DMS79 treated with DMSO at 0.1 percent for 48 hours (cell line): ENCODE measurements around the gene COX6B2.
"Not testable (repeated sequence)": the region's sequence is repeated elsewhere in the genome, so short reads cannot be mapped to it uniquely, and the experiment has no call there.

ENCODE experiments used
- DNase-seq: peaks from one replicate; lab custom pipeline; 2025; lab: John Stamatoyannopoulos, UW

COX6B2 gene

DNA sequence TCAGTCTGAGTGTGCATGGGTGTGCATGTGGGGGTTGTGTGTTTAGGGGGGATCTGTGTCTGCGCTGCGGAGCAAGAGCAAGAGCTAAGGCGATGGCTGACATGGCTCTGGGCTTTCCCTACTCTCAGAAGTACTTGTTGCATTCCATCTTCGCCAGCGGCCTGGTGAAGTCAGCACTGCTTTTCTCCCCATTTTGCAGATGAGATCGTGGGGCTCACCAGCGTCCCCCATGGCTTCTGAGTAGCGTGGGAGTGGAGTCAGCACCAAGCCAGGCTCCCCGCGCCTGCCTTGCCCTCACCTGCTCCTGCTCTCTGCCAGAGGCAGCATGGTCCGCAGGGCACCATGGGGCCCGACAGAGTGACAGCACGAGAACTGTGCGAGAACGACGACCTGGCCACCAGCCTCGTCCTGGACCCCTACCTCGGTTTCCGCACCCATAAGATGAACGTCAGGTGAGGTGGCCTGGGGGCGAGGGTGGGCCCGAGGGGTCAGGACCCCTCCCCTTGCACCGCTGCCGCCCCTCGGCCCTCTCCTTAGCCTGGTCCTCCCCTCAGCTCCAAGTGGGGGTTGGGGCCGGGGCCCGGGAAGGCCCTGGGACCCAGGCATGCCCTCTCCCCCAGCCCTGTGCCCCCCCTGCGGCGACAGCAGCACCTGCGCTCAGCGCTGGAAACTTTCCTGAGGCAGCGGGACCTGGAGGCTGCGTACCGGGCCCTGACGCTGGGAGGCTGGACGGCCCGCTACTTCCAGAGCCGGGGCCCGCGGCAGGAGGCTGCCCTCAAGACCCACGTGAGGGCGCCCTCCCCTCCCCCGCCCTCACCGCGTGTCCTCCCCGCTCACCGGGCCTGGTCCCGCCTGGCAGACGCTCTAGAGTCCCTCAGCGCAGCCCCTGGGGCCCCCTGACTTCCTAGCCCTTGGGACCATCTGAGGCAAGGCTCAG lies 12.7 kb downstream of the COX6B2 start:
- DNase-seq: no peak

DNA sequence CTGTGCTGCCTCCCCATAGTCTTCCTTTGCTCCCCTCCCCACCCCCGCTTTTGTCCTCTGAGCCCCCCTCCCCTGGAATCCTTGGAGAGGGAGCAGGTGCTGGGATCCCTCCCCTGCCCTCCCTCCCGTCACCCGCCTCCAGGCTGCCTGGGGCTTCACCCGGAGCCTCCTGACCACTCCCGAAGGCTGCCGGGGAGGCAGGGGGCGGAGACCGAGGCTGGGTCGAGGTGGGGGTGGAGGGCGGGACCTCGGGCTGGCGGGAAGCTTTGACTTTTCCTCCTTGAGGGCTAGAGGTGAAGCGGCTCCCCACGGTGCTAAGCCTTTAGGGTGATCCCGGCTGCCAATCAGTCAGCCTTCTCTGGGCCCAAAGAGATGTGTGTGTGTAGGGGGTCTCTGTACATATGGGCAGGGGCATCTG lies 13.3 kb downstream of the COX6B2 start:
- DNase-seq: peak; percentile 66

DNA sequence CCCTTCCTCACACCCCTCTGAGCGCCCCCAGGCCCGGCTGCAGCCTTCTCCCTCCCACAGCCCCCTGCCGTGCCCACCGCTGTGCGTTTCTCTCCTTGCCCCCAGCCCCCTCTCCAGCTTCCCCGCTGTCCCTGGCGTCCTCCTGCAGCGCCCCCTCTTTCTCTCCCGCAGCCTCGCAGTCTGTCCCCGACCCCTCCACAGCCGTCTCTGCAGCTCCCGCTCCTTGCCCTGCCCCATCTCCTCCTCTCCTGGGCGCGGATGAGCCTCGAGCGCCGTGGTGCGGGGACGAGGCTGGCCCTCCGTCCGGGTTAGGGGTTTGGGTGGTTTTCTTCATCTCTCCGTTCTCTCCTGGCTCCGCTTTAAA lies 13.8 kb downstream of the COX6B2 start:
- no peak for DNase-seq

DNA sequence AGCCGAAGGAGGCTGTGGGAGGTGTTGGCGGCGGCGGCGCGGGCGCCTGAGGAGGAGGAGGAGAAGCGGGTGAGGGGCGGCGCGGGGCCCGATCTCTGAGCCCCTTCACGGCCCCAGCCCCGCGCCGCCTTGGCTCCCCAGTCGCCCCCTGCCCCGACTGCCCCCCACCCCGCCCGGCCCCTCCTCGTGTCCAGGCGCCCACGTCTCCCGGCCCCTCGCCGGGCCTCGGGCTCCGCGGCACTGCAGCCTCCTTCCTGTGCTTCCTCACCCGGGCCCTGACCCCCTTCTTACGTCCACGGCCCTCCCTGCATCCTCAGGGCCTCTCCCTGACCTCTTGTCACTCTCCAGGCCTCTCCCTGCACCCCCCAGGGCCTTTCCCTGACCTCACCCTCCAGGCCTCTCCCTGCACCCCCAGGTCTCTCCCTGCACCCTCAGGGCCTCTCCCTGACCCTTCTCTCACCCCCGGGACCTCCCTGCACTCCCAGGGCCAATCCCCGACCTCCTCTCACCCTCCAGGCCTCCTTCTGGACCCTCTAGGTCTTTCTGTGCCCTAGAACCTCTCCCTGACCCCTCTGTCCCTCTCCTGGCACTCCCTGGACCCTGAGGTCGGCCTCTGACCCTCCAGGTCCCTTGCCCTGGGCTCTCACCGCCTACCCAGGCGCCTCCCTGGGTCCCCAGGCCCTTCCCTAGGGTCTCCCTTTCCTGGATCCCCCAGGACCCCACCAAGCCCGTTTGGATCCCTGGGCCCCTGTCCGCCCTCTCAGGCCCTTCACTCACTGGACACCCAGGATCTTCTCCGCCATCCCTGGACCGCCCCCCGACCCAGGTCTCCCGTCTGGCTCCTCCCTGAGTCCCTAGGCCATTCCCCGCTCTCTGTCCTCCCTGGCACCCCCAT lies 14.4 kb downstream of the COX6B2 start:
- peak; percentile 35 for DNase-seq

DNA sequence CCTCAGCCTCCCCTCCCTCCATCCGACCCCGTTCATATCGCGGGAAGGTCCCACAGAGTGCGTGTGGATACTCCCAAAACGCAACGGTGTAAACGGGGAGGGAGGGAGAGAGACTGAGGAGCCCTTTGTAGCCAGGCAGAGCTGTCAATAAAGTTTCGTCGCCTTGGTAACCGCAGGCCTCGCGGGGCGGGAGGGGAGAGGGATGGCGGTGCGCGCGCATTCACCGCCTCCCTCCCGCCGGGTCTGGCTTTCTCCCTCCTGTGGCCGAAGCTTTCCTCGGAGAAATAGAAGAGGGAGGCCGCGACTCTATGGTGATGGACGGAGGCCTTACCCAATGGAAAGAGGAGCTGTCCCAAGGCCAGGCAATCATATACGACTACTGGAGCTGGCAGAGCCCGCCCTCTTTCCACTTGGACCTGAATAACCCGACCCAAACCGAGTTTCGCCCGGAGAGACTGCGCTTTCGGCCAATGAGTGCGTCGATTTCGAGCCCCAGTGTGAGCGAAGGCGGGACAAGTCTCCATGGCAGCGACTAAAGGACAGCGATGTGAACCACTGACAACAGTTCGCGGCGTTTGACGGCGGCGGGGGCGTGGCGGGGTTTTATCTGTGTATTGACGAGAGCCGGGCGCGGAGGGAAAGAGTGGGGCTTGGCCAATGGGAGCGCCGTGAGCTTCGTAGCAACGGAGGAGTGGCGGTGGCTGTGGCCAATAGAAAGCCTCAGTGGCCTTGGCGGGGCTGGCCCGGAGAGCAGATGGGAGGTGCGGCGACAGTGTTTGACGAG lies 15.2 kb downstream of the COX6B2 start, which contains the start of gene KMT5C:
Gene KMT5C, plus strand, starts transcription at position 772 of the 784 bp plus-strand sequence. CDS start 2,061 bp downstream, outside the sequence.
- DNase-seq: peak; percentile 100

DNA sequence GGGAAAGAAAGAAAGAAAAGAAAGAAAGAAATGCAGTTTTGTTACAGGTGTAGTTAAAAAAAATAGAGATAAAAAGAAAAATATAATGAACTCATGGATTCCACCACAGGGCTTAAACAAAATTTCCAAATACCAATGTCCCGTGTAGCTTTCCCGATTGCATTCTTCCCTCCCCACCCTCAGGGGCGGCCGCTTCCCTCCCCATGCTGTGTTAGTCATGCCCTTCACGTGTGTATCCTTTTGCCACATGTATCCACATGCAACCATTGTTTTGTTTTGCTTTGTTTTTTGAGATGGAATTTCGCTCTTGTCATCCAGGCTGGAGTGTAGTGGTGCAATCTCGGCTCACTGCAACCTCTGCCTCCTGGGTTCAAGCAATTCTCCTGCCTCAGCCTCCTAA lies 18.4 kb downstream of the COX6B2 start:
- DNase-seq: no peak

DNA sequence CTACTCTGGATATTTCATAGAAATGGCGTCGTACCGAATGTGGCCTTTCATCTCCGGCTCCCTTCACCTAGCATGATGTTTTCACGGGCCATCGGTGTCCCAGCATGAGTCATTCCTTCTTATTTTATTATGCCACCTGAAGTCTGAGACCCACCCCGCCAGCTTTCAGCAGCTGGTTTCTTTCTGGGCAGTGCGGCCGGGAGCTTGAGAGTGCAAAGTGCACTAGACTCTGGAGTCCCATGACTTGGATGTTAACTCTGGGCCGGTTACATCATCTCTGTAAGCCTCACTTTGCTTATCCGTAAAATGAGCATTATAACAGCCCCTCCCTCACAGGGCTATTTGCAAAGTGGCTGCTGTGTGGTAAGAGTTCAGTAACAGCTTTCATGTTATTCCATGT lies 20.6 kb downstream of the COX6B2 start:
- DNase-seq: peak; percentile 37

DNA sequence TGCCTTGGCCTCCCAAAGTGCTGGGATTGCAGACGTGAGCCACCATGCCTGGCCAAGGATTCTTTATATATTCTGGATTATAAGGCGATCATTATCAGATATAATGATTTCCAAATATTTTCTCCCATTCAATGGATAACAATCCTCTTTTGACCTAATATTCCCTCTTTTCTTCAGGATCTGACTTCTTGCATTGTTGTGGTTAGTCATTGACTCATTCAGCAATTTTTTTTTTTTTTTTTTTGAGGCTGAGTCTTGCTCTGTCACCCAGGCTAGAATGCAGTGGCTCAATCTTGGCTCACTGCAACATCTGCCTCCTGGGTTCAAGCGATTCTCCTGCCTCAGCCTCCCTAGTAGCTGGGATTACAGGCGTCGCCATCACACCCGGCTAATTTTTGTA lies 24.7 kb downstream of the COX6B2 start:
- not testable (repeated sequence) for DNase-seq

DNA sequence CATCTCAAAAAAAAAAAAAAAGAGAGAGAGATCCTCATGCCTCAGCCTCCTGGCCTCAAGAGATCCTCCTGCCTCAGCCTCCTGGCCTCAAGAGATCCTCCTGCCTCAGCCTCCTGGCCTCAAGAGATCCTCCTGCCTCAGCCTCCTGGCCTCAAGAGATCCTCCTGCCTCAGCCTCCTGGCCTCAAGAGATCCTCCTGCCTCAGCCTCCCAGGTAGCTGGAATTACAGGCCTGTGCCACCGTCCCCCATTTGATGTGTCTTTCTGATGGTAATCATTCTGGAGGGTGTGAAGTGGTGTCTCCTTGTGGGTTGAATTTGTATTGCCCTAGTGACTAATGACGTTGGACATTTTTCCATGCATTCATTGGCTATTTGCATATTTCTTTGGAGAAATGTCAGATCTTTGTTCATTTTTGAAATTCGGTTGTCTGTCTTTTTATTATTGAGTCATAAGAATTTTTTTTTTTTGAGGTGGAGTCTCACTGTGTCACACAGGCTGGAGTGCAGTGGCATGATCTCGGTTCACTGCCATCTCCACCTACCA lies 25.7 kb downstream of the COX6B2 start:
- DNase-seq: not testable (repeated sequence)

DNA sequence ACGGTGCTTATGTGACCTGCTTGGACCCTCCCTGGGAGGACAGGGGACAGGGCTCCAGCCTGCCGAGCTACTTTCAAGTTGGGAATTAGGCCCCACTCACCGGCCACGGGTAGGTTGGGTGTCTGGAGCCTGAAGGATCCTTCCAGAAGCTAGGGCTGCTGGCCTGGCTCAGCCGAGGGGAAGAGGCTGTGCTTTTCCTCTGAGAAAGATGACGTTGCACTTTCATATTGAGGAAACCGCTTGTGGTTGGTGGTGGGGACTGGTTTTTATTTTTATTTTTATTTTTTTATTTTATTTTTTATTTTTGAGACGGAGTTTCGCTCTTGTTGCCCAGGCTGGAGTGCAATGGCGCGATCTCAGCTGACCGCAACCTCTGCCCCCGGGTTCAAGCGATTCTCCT lies 29.3 kb downstream of the COX6B2 start, which contains the start of gene TMEM150B:
Gene TMEM150B, minus strand, starts transcription at position 170 of the 400 bp plus-strand sequence. CDS start 4,305 bp downstream, outside the sequence.
- DNase-seq: no peak

DNA sequence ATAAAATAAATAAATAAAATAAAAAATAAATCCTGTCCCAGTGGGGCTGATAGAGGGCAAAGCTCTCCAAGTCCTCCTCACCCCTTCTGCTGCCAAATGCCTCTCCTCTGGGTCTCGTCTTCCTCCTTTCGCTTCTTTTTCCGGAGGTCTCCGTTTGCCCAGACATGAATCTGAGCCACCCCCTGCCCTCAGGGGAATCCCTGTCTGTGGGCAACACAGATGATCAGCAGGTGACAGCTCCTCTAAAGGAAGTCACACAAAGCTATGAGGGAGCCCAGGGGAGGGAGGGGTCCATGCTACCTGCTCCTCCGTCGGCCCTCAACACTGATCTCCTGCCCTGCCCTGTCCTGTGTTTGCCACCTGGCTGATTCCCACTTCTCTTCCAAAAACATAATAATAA lies 29.9 kb downstream of the COX6B2 start:
- no peak for DNase-seq

DNA sequence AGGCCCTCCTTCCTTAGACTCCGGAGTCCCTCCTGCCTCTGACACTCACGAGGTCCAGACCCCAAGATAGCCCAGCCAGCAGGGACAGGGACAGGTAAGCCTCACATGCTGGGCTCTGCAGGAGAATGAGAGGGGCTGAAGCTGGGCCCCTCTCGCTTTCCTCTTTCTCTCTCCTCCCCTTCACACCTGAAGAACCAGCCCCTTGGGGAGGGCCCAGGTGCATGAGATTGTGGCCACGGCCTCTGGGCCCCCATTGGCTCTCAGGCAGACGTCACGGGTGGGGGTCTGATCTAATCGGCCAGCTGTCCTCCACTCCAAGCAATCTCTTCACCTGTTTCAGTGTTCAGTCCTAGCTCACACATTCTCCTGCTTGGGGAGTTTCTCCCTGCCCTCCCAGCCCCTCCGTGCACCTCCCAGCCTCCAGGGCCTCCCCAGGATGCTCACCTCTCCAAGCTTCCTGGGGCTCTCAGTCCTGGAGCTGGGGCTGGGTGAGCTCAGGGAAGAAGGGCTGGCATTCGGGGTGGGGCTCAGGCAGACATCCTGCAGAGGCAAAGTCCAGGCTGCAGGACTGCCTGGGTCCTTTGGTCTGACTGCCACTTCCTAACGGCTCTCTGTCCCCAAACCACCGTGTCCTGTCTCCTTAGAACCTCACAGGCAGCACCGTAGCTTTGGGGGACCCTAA lies 32.2 kb downstream of the COX6B2 start:
- DNase-seq: no peak

DNA sequence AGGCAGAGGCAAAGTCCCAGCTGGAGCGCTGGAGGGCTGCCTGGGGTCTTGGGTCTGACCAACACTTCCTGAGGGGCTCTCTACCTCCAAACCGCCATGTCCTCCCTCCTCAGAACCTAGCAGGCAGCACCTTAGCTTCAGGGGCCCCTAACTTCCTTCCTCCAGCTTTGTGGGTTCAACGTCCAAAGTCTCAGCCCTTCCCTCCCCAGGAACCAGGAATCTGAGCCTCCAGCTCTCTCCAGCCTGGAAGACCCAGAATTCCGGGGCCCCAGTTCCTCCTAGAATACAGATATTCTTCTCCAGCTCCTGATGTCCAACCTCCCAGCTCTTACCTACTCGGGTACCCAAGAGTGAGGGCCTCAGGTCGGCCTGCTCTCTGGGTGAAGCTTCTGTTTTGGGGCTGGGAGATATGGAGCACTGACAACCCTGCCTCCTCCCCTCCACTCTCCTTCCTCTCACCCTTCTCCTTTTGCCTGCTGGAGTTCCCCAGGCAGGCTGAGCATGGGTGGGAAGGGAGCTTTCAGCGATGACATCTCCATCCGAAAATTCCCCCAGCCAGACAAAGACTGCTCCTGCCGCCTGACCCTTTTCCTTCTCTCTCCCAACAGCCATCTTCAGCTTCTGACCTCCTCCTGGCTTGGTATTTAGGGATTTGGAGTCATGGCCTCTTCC lies 32.9 kb downstream of the COX6B2 start:
- DNase-seq: no peak

DNA sequence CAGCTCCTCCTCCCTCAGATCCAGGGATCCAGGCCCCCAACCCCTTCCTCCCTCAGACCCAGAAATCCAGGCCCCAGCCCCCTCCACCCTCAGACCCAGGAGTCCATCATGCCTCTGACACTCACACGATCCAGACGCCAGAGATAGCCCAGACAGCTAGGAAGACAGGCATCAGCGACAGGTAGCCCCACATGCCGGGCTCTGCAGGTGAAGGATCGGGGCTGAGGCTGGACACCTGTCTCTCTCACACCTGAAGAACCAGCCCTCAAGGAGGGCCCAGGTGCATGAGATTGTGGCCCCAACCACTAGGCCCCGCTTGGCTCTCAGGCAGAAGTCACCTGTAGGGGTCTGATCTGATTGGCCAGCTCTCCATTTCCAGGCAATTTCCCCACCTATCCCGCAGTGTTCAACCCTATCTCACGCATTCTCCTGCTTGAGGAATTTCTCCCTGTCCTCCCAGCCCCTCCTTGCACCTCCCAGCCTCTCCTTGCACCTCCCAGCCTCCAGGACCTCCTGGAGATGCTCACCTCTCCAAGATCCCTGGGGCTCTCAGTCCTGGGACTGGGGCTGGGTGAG lies 33.6 kb downstream of the COX6B2 start:
- DNase-seq: no peak

DNA sequence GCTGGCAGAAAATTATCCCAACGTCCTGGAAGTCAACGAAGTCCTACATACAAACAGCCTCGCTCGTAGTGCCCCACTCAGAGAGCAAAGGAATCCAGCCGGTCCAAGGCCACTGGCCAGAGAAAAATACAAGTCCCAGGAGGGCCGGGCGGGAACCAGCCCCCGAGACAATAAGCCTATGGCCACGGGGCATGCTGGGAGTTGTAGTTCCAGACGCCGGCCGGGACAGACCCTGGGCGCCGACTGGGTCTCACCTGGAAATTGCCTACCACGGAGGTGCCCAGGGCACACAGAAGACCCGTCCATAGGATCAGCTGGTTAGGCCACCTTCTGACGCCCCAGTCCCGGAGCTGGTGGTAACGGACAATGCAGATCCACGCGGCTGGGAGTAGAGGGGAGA lies 34.7 kb downstream of the COX6B2 start:
- no peak for DNase-seq

DNA sequence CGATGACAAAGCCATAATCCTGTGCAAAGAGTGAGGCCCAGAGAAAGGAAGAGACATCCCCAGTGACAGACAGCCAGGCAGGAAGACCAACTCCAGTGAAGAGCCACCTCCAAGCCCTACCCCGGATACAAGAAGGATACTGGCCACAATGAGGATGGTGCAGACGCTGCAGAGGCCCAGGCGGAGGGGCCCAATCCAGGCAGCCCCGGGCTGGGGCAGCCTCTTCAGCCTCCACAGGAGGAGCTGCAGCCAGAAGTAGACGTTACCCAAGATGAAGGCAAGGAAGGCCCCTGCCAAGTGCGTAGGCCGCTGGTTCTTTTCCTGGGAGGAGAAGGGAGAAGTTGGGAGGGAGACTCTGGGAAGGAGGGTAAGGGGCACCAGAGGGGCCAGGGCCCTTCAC lies 37.9 kb downstream of the COX6B2 start:
- no peak for DNase-seq

DNA sequence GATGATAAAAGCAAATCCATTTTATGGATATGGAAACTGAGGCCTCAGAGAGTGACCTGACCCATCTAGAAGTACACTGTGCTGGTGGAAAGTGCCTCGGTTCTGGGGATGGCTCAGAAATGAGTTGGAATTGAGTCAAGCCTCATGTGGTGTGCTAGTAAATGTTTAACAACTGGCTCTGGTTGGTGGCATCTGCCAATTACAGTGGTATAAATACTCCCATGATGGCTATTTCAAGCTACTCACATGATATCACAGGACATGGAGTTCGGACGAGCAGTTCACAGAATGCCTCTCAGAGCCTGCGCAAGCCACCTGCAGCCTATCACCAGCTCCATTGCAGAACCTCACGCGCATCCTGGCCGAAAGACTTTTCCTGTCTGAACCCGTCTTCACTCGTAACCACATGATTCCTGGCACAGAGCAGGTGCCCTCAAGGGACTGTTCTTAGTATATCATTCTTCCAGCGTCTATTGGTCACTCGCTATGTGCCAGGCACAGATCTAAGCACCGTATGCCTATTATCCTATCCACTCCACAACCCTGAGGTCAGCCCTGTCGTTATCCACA lies 38.5 kb downstream of the COX6B2 start:
- DNase-seq: no peak

DNA sequence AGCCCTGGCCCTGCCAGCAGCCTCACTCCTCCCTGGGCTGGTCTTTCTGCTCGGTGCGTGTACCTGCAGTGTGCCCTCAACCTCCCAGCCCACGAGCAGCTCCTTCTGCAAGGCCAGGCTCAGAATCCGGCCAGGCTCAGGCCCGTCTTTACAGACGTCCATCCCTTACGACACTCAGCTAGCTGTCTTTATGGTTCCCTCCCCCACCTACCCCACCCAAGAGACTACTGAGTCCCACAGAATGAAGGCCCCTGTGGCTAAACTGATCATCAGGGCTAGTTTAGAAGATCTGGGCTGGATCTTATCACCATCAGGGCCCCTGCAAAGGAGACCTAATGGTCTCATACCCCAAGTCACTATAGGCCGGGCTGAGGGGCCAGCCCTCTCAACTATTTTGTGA lies 40.1 kb downstream of the COX6B2 start:
- no peak for DNase-seq

DNA sequence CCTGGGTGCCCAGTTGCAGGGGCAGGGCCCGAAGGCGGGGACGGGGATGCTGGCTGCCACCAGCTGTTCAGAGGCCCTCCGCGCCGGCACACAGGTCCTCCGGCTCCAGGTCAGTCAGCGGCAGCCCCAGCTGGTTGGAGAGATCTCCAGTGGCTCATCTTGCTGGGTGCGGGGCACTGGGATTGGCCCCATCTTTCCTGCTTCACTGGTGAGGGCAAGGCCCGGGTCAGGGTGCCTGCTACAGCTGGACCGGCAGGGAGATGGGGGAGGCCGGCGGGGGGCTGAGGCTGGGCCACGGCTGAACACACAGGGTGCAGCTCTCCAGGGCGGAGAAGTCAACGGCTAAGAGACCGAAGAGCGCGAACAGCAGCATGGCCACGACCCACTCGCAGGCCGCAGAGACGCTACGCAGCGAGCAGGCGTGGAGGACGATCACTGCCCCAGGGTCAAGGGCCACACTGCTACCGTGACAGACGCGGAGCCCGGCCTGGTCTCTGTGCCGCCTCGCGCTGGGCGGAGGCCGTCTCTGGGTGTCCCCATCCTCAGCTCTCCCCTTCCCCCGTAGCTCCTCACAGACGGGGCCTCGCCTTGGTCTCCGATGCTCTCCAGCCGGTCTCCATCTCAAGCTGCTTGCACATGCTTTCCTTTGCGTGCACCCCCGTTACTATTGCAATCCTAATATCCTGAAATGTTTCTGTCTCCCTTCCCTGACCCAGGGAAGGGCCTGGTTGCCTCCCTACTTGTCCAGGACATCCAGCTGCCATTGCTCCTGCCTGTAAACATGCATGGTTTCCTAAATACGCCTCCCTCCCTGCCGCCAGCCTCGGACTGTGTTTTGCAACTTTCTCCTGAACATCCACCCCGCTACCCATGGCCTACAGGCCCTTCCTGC lies 41.7 kb downstream of the COX6B2 start:
- DNase-seq: no peak
